Liver (tissue), 9 donors: Measurements from ENCODE around the gene ZNF80. TPM values are rescaled to one million over a fixed set of nuclear protein-coding genes. Genes with fewer than 3 reads are reported as not detected.

Experiments used
- DNase-seq: peaks from one replicate; pipeline ENCODE4 v3.0.0-alpha.2; 2017; ENCODE audit warnings: low spot score
- H3K27ac ChIP-seq, 2 donors: one replicate each; pipeline ENCODE4 v1.7.0; 2013; ENCODE audit warnings: inconsistent platforms in 2 of 2, low read length in 2 of 2, control low read depth in 1 of 2, low read depth in 1 of 2, mild to moderate bottlenecking in 1 of 2
- H3K27me3 ChIP-seq, 4 donors: one replicate each; pipeline versions ENCODE4 v1.6.1 to v1.7.0; 2013; ENCODE audit warnings: low read length in 3 of 4, inconsistent platforms in 1 of 4, mild to moderate bottlenecking in 1 of 4, moderate library complexity in 1 of 4; ENCODE audit not compliant: control insufficient read depth in 4 of 4, insufficient read depth in 4 of 4
- H3K36me3 ChIP-seq, 4 donors: one replicate each; pipeline versions ENCODE4 v1.6.1 to v1.7.0; 2013; ENCODE audit warnings: low read length in 3 of 4, mild to moderate bottlenecking in 3 of 4, low read depth in 1 of 4, moderate library complexity in 1 of 4; ENCODE audit not compliant: control insufficient read depth in 4 of 4, insufficient read depth in 3 of 4
- H3K4me1 ChIP-seq, 4 donors: one replicate each; pipeline versions ENCODE4 v1.6.1 to v1.7.0; 2013; ENCODE audit warnings: low read length in 3 of 4, mild to moderate bottlenecking in 3 of 4, moderate library complexity in 1 of 4; ENCODE audit not compliant: control insufficient read depth in 4 of 4, insufficient read depth in 4 of 4
- H3K4me3 ChIP-seq, 3 donors: one replicate each; pipeline versions ENCODE4 v1.6.1 to v1.7.0; 2013; ENCODE audit warnings: low read length in 3 of 3, control low read depth in 1 of 3, low read depth in 1 of 3, mild to moderate bottlenecking in 1 of 3
- H3K9ac ChIP-seq, 2 donors: one replicate each; pipeline ENCODE4 v1.7.0; 2013; ENCODE audit warnings: low read length in 2 of 2, mild to moderate bottlenecking in 2 of 2, moderate library complexity in 2 of 2, control low read depth in 1 of 2, low read depth in 1 of 2
- H3K9me3 ChIP-seq, 4 donors: one replicate each; pipeline versions ENCODE4 v1.6.1 to v1.7.0; 2013; ENCODE audit warnings: low read length in 3 of 4; ENCODE audit not compliant: control insufficient read depth in 4 of 4
- EGR1 ChIP-seq, 2 donors: IDR thresholded peaks; 2 replicates each; pipeline ENCODE4 v1.6.1; 2016 to 2018; ENCODE audit warnings: antibody characterized with exemption in 2 of 2, low read depth in 2 of 2
- FOXA1 ChIP-seq: IDR thresholded peaks from 2 replicates; pipeline ENCODE4 v1.6.1; 2016; ENCODE audit warnings: antibody characterized with exemption
- FOXA2 ChIP-seq: IDR thresholded peaks from 2 replicates; pipeline ENCODE4 v1.6.1; 2016; ENCODE audit warnings: antibody characterized with exemption
- GABPA ChIP-seq, 2 donors: IDR thresholded peaks in 1 of 2; conservative IDR thresholded peaks in 1 of 2; 2 replicates each; pipeline ENCODE4 v1.6.1; 2016; ENCODE audit warnings: antibody characterized with exemption in 2 of 2, mild to moderate bottlenecking in 1 of 2, moderate library complexity in 1 of 2
- HNF4A ChIP-seq, 2 donors: conservative IDR thresholded peaks; 2 replicates each; pipeline ENCODE4 v1.6.1; 2016; ENCODE audit warnings: antibody characterized with exemption in 2 of 2, mild to moderate bottlenecking in 2 of 2
- HNF4G ChIP-seq: IDR thresholded peaks from 2 replicates; pipeline ENCODE4 v1.6.1; 2016; ENCODE audit warnings: antibody characterized with exemption
- JUND ChIP-seq, 2 donors: IDR thresholded peaks; 2 replicates each; pipeline ENCODE4 v1.6.1; 2016; ENCODE audit warnings: antibody characterized with exemption in 2 of 2
- NR2F2 ChIP-seq: IDR thresholded peaks from 2 replicates; pipeline ENCODE4 v1.6.1; 2016; ENCODE audit warnings: antibody characterized with exemption
- RAD21 ChIP-seq, 2 donors: IDR thresholded peaks; 2 replicates each; pipeline ENCODE4 v1.6.1; 2016; ENCODE audit warnings: antibody characterized with exemption in 2 of 2, mild to moderate bottlenecking in 2 of 2
- RXRA ChIP-seq, 2 donors: IDR thresholded peaks; 2 replicates each; pipeline ENCODE4 v1.6.1; 2017 to 2018; ENCODE audit warnings: antibody characterized with exemption in 2 of 2, mild to moderate bottlenecking in 1 of 2
- SP1 ChIP-seq: IDR thresholded peaks from 2 replicates; pipeline ENCODE4 v1.6.1; 2018; ENCODE audit warnings: antibody characterized with exemption, mild to moderate bottlenecking
- TAF1 ChIP-seq: conservative IDR thresholded peaks from 2 replicates; pipeline ENCODE4 v1.6.1; 2016; ENCODE audit warnings: antibody characterized with exemption, mild to moderate bottlenecking
- YY1 ChIP-seq: IDR thresholded peaks from 2 replicates; pipeline ENCODE4 v1.6.1; 2016; ENCODE audit warnings: antibody characterized with exemption, mild to moderate bottlenecking
- WGBS: extraction: QIAGEN DNeasy Blood & Tissue Kit; methylation state at CpG from one replicate; pipeline ENCODE4 v1.1.7; 2013; 5-methylcytosine and 5-hydroxymethylcytosine counted together
- polyA plus RNA-seq, 2 donors: library from polyadenylated mRNA; stranded (reverse) in 1 of 2; unstranded in 1 of 2; fragments of 200-250 nt in 1 of 2; fragments of >200 nt in 1 of 2; fragmentation: Nextera tagmentation in 1 of 2; extraction: Ambion mirVana in 1 of 2; gene quantifications; one replicate each; pipeline versions ENCODE4 v1.2.1 to v1.2.3, GENCODE V29; 2013 to 2015
- total RNA-seq, 2 donors: library from RNA; depleted of rRNA; stranded (reverse); fragments of >200 nt; gene quantifications; one replicate each; pipeline ENCODE4 v1.2.3, GENCODE V29; 2014
- TF ChIP-seq, protein P1 (sequence below): IDR thresholded peaks from 2 replicates; pipeline ENCODE4 v1.6.1; 2016; ENCODE audit warnings: antibody characterized with exemption
- TF ChIP-seq, protein P2 (sequence below): IDR thresholded peaks from 2 replicates; pipeline ENCODE4 v1.6.1; 2016; ENCODE audit warnings: antibody characterized with exemption
- TF ChIP-seq, protein P3 (sequence below): fragments of 150-350 bp; IDR thresholded peaks from 2 replicates; pipeline ENCODE4 v1.5.1; 2017; ENCODE audit warnings: improper control_type of control experiment, low read depth, low read length; ENCODE audit not compliant: missing input control
- TF ChIP-seq, protein P4 (sequence below): IDR thresholded peaks from 2 replicates; pipeline ENCODE4 v1.6.1; 2016; ENCODE audit warnings: antibody characterized with exemption, mild to moderate bottlenecking
- donor health status: healthy.
- donor health status: healthy.
- donor health status: healthy.
- donor health status: healthy.
- donor health status: healthy.

The ZNF80 gene
- total and polyA plus RNA-seq, 4 donors: 0.06 TPM; not detected in 3

DNA sequence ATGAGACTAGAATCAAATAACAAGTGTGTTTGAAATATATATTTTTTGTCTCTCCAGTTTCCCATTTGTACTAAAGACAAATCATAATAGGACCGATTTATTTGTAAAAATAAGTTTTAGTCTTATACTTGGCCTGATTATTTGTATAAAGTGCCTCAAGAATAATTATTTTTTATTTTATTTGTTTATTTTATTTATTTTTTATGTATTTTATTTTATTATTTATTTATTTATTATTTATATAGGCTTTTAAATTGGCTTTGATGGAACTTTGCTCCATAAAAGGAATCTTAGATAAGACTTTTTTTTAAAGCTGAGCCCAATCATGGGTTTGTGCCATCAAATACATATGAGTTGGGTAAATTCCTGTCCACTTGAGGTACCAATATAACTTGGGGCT, 22.2 kb upstream of the ZNF80 start:
- H3K9ac ChIP-seq: no peak overlapping the region
- no peak overlapping the region for H3K27ac ChIP-seq
- no peaks in the 10 kb centered on the region for H3K27me3 ChIP-seq
- no peak for DNase-seq
- no peaks in the 10 kb centered on the region for H3K36me3 ChIP-seq
- WGBS: 90% methylated on average over 1 of the region's 1 CpG
- no peaks in the 10 kb centered on the region for H3K9me3 ChIP-seq
- no peaks in the 10 kb centered on the region for H3K4me1 ChIP-seq
- TF ChIP-seq HNF4G (no peak), TAF1 (no peak), FOXA2 (no peak), SP1 (no peak)
- TF ChIP-seq, protein P1, sequence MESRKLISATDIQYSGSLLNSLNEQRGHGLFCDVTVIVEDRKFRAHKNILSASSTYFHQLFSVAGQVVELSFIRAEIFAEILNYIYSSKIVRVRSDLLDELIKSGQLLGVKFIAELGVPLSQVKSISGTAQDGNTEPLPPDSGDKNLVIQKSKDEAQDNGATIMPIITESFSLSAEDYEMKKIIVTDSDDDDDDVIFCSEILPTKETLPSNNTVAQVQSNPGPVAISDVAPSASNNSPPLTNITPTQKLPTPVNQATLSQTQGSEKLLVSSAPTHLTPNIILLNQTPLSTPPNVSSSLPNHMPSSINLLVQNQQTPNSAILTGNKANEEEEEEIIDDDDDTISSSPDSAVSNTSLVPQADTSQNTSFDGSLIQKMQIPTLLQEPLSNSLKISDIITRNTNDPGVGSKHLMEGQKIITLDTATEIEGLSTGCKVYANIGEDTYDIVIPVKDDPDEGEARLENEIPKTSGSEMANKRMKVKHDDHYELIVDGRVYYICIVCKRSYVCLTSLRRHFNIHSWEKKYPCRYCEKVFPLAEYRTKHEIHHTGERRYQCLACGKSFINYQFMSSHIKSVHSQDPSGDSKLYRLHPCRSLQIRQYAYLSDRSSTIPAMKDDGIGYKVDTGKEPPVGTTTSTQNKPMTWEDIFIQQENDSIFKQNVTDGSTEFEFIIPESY: no peak
- H3K4me3 ChIP-seq: no peak overlapping the region

DNA sequence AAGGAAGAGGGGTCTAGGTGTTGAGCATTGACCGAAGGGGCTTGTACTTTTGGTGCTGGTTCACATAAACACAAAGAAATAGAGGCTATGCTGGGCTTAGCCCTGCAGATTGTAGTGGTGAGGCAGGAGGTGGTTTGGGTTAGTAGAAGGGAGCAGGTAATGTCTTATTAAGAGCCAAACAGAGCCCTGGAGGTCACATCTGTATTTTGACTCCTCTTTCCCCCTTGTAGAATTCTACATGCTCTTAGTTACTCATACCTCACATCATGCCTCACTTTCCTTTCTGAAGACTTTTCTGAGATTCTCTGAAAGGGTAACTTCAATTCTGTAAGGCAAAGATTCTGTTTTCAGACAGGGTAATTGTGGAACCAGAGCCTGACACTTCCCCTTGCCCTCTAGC, 16.1 kb upstream of the ZNF80 start:
- Histone ChIP-seq H3K36me3 (no peaks in the 10 kb centered on the region), H3K9ac (no peak overlapping the region), H3K27me3 (no peaks in the 10 kb centered on the region), H3K9me3 (no peaks in the 10 kb centered on the region), H3K4me1 (no peaks in the 10 kb centered on the region), H3K4me3 (no peak overlapping the region), H3K27ac (no peak overlapping the region)
- DNase-seq: no peak
- no peak for TF ChIP-seq NR2F2
- TF ChIP-seq, protein P2, sequence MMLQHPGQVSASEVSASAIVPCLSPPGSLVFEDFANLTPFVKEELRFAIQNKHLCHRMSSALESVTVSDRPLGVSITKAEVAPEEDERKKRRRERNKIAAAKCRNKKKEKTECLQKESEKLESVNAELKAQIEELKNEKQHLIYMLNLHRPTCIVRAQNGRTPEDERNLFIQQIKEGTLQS: no peak
- TF ChIP-seq RXRA (IDR thresholded peaks at IDR 0.05): no peak
- no peak for TF ChIP-seq RAD21 (IDR thresholded peaks at IDR 0.05)
- no peak for TF ChIP-seq JUND (IDR thresholded peaks at IDR 0.05)
- no peak for TF ChIP-seq GABPA (IDR thresholded peaks at IDR 0.05 in 1 of 2, conservative IDR thresholded peaks at IDR 0.05 in 1 of 2)
- TF ChIP-seq, protein P3, sequence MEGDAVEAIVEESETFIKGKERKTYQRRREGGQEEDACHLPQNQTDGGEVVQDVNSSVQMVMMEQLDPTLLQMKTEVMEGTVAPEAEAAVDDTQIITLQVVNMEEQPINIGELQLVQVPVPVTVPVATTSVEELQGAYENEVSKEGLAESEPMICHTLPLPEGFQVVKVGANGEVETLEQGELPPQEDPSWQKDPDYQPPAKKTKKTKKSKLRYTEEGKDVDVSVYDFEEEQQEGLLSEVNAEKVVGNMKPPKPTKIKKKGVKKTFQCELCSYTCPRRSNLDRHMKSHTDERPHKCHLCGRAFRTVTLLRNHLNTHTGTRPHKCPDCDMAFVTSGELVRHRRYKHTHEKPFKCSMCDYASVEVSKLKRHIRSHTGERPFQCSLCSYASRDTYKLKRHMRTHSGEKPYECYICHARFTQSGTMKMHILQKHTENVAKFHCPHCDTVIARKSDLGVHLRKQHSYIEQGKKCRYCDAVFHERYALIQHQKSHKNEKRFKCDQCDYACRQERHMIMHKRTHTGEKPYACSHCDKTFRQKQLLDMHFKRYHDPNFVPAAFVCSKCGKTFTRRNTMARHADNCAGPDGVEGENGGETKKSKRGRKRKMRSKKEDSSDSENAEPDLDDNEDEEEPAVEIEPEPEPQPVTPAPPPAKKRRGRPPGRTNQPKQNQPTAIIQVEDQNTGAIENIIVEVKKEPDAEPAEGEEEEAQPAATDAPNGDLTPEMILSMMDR: no peak
- WGBS: 78% methylated on average over 1 of the region's 1 CpG

DNA sequence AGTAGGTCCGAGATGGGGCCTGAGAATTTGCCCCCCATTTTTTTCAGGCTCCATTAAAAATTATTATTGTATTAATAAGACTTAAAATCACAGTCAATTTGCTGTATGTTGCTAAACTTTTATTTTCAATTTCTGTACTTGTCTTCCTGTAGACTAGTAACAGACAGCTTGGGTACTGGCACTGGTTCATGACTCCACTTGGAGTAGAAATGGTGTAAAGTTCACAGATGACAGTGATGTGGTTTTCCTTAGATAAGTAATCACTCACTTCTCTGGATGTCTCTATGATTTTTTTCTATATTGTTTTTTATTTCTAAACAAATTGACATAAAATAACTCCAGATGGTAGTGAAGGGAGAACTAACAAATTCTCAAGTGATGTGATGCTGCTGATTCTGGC, 15.6 kb upstream of the ZNF80 start:
- Histone ChIP-seq H3K36me3 (no peaks in the 10 kb centered on the region), H3K4me3 (no peak overlapping the region)
- 78% methylated on average over 1 of the region's 1 CpG for WGBS
- TF ChIP-seq HNF4A (conservative IDR thresholded peaks at IDR 0.05) (no peak), FOXA1 (no peak), TAF1 (no peak), NR2F2 (no peak), YY1 (no peak), EGR1 (IDR thresholded peaks at IDR 0.05; ENCODE audit: low read depth in 2 of 2) (no peak), HNF4G (no peak), GABPA (IDR thresholded peaks at IDR 0.05 in 1 of 2, conservative IDR thresholded peaks at IDR 0.05 in 1 of 2) (no peak)
- TF ChIP-seq, protein P3: no peak
- TF ChIP-seq, protein P2: no peak
- TF ChIP-seq, protein P4, sequence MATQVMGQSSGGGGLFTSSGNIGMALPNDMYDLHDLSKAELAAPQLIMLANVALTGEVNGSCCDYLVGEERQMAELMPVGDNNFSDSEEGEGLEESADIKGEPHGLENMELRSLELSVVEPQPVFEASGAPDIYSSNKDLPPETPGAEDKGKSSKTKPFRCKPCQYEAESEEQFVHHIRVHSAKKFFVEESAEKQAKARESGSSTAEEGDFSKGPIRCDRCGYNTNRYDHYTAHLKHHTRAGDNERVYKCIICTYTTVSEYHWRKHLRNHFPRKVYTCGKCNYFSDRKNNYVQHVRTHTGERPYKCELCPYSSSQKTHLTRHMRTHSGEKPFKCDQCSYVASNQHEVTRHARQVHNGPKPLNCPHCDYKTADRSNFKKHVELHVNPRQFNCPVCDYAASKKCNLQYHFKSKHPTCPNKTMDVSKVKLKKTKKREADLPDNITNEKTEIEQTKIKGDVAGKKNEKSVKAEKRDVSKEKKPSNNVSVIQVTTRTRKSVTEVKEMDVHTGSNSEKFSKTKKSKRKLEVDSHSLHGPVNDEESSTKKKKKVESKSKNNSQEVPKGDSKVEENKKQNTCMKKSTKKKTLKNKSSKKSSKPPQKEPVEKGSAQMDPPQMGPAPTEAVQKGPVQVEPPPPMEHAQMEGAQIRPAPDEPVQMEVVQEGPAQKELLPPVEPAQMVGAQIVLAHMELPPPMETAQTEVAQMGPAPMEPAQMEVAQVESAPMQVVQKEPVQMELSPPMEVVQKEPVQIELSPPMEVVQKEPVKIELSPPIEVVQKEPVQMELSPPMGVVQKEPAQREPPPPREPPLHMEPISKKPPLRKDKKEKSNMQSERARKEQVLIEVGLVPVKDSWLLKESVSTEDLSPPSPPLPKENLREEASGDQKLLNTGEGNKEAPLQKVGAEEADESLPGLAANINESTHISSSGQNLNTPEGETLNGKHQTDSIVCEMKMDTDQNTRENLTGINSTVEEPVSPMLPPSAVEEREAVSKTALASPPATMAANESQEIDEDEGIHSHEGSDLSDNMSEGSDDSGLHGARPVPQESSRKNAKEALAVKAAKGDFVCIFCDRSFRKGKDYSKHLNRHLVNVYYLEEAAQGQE: no peak

More for the DNA sequence above, 15.6 kb upstream of the ZNF80 start:
- Histone ChIP-seq H3K9ac (no peak overlapping the region), H3K9me3 (no peaks in the 10 kb centered on the region), H3K27me3 (no peaks in the 10 kb centered on the region), H3K4me1 (no peaks in the 10 kb centered on the region), H3K27ac (no peak overlapping the region)
- no peak for DNase-seq
